ENCODE results near the gene CES5A.
"Not testable (repeated sequence)": the region's sequence is repeated elsewhere in the genome, so short reads cannot be mapped to it uniquely, and the experiment has no call there.

- TF ChIP-seq CTCF (IDR thresholded peaks at IDR 0.05; ENCODE audit: insufficient read depth, low read length, poor library complexity, severe bottlenecking); EZH2phosphoT487 (conservative IDR thresholded peaks at IDR 0.05; ENCODE audit: low read length): not testable (repeated sequence)
These were observed 61.0 kb downstream of the CES5A start for GRCh38 chr16:55814174-55814573.
